Loucy (cell line): ENCODE measurements around the gene CHD6.

ENCODE experiments used
- H2AFZ ChIP-seq: fragments of 200-600 bp; sonication (generic); 2 replicates; pipeline ENCODE4 v1.6.0; 2016; ENCODE audit warnings: antibody characterized with exemption, mild to moderate bottlenecking, low read length, moderate library complexity
- H3F3A ChIP-seq: fragments of 200-600 bp; 2 replicates; pipeline ENCODE4 v1.6.0; 2016; ENCODE audit warnings: antibody characterized with exemption, low read depth, mild to moderate bottlenecking
- H3K27me3 ChIP-seq: fragments of 200-600 bp; sonication (generic); 2 replicates; pipeline ENCODE4 v1.6.1; 2014; ENCODE audit warnings: low read length, mild to moderate bottlenecking; ENCODE audit not compliant: insufficient read depth, poor library complexity, severe bottlenecking
- H3K36me3 ChIP-seq: fragments of 200-600 bp; sonication (generic); 2 replicates; pipeline ENCODE4 v1.6.1; 2016; ENCODE audit warnings: low read length; ENCODE audit not compliant: insufficient read depth
- H3K4me1 ChIP-seq: fragments of 200-600 bp; sonication (generic); 2 replicates; pipeline ENCODE4 v1.5.1; 2014; ENCODE audit warnings: low read length, mild to moderate bottlenecking; ENCODE audit not compliant: insufficient read depth, poor library complexity, severe bottlenecking
- H3K4me2 ChIP-seq: fragments of 200-600 bp; sonication (generic); 2 replicates; pipeline ENCODE4 v1.6.0; 2014; ENCODE audit warnings: antibody characterized with exemption, low read length, low read depth, mild to moderate bottlenecking; ENCODE audit not compliant: poor library complexity, severe bottlenecking
- H3K4me3 ChIP-seq: fragments of 200-600 bp; sonication (generic); 2 replicates; pipeline ENCODE4 v1.5.1; 2014; ENCODE audit warnings: low read length, mild to moderate bottlenecking, mixed read lengths; ENCODE audit not compliant: poor library complexity, severe bottlenecking
- H3K79me2 ChIP-seq: fragments of 200-600 bp; sonication (generic); 2 replicates; pipeline ENCODE4 v1.6.1; 2014; ENCODE audit warnings: low read length; ENCODE audit not compliant: insufficient read depth
- H3K9ac ChIP-seq: fragments of 200-600 bp; sonication (generic); 2 replicates; pipeline ENCODE4 v1.6.0; 2014; ENCODE audit warnings: mild to moderate bottlenecking, low read depth, low read length, moderate library complexity; ENCODE audit not compliant: poor library complexity, severe bottlenecking
- H3K9me2 ChIP-seq: fragments of 200-600 bp; sonication (generic); replicated peaks from 2 replicates; pipeline ENCODE4 v1.6.1; 2016; ENCODE audit warnings: low read depth, low read length, mixed read lengths
- H3K9me3 ChIP-seq: fragments of 200-600 bp; sonication (generic); 2 replicates; pipeline ENCODE4 v1.6.1; 2014; ENCODE audit warnings: mild to moderate bottlenecking, antibody characterized with exemption, low read length, low read depth; ENCODE audit not compliant: insufficient read depth
- H4K20me1 ChIP-seq: fragments of 200-600 bp; sonication (generic); 2 replicates; pipeline ENCODE4 v1.6.0; 2014; ENCODE audit warnings: antibody characterized with exemption, low read length, mild to moderate bottlenecking; ENCODE audit not compliant: insufficient read depth, poor library complexity, severe bottlenecking
- CTCF ChIP-seq: fragments of 200-600 bp; sonication (generic); conservative IDR thresholded peaks from 2 replicates; pipeline ENCODE4 v1.5.1; 2014; ENCODE audit warnings: mild to moderate bottlenecking, antibody characterized with exemption, low read length
- EZH2phosphoT487 ChIP-seq: fragments of 200-600 bp; IDR thresholded peaks from 2 replicates; pipeline ENCODE4 v1.6.1; 2018; ENCODE audit warnings: antibody characterized with exemption, mild to moderate bottlenecking, moderate library complexity, borderline replicate concordance

The CHD6 gene

GRCh38 chr20:41407607-41408006, 210.6 kb downstream of the CHD6 start:
- Histone ChIP-seq H2AFZ (no peak overlapping the region), H3K4me2 (peak overlapping the region; percentile 82), H3K9me2 (no peaks in the 10 kb centered on the region), H3K27me3 (no peaks in the 10 kb centered on the region), H3K9me3 (no peaks in the 10 kb centered on the region), H3K4me1 (peaks cover 56% of the 10 kb centered on the region), H3F3A (peaks cover 15% of the 10 kb centered on the region), H4K20me1 (no peaks in the 10 kb centered on the region), H3K4me3 (peak overlapping the region; percentile 65), H3K9ac (peak overlapping the region; percentile 63), H3K36me3 (peaks cover 58% of the 10 kb centered on the region), H3K79me2 (no peaks in the 10 kb centered on the region)
- TF ChIP-seq EZH2phosphoT487 (no peak), CTCF (no peak)

DNA sequence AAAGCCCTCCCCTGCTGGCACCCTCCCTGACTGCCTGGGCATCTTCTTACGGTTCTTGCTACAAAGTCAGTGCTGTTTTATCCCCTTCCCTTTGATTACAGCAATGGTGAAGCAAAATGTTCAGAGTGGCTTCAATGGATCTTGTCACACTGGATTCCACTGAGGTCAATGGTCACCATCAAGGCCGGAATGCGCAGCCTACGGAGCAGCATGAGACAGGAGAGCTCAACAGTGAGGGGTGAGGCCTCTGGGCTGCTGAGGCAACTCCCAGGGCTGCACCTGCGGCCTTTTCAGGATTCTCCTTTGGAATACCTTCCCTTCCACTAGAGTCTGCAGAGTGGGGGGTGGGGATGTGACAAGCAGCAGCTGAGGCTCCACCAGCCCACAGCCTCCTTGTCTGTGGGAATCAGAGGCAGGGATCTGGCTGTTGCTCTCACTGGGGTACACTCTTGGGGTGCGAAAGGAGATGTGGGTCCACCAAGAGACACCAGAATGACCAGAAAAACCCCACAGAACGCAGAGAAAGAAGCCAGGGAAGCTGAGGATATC, 211.2 kb downstream of the CHD6 start:
- Histone ChIP-seq H3K79me2 (no peaks in the 10 kb centered on the region), H3K36me3 (peaks cover 52% of the 10 kb centered on the region), H3F3A (peaks cover 15% of the 10 kb centered on the region), H2AFZ (no peak overlapping the region), H3K9ac (peak overlapping the region; percentile 63), H3K4me3 (peak overlapping the region; percentile 65), H3K4me1 (peaks cover 55% of the 10 kb centered on the region), H3K27me3 (no peaks in the 10 kb centered on the region), H3K9me2 (no peaks in the 10 kb centered on the region), H3K9me3 (no peaks in the 10 kb centered on the region), H3K4me2 (peak overlapping the region; percentile 82), H4K20me1 (no peaks in the 10 kb centered on the region)
- TF ChIP-seq EZH2phosphoT487 (no peak), CTCF (no peak)

DNA sequence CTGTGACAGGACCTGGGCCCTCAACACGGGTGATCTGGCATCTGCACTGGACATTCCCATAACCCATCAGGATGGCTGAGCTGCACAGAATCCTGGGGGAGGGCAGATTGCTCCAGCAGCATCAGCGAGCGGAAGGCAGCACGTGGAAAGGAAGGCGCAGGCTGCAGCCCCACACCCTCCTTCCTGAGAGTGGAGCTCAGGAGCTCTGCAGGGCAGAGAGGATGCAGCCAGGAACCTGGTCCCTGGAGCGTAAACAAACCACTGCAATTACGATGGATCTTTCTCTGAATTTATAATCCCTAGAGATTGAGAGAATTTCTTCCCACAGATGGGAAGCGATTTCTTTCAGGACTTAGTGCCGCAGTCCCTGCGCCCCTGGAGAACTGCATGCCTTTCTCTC, 211.8 kb downstream of the CHD6 start:
- Histone ChIP-seq H4K20me1 (no peaks in the 10 kb centered on the region), H3K79me2 (no peaks in the 10 kb centered on the region), H3K36me3 (peaks cover 48% of the 10 kb centered on the region), H3F3A (peaks cover 15% of the 10 kb centered on the region), H2AFZ (no peak overlapping the region), H3K9me2 (no peaks in the 10 kb centered on the region), H3K4me2 (no peak overlapping the region), H3K9ac (peak overlapping the region; percentile 63), H3K4me3 (no peak overlapping the region), H3K4me1 (peaks cover 49% of the 10 kb centered on the region), H3K9me3 (no peaks in the 10 kb centered on the region), H3K27me3 (no peaks in the 10 kb centered on the region)
- TF ChIP-seq CTCF = no peak
- no peak for TF ChIP-seq EZH2phosphoT487
